Measurements from ENCODE around the gene FYN.

- TF ChIP-seq ZNF317 (CRISPR knock-in tag; IDR thresholded peaks at IDR 0.05): no peak
- no peak for TF ChIP-seq ZNF232 (CRISPR knock-in tag; IDR thresholded peaks at IDR 0.05; ENCODE audit: borderline replicate concordance)
- TF ChIP-seq ZFYVE20 (CRISPR knock-in tag; IDR thresholded peaks at IDR 0.05; ENCODE audit: borderline replicate concordance, low read depth): no peak
- no peak for TF ChIP-seq U2AF2 (IDR thresholded peaks at IDR 0.05; ENCODE audit: low read depth, low read length)
- TF ChIP-seq NFKB2 (CRISPR knock-in tag; IDR thresholded peaks at IDR 0.05; ENCODE audit: borderline replicate concordance): no peak
- TF ChIP-seq, protein P1, sequence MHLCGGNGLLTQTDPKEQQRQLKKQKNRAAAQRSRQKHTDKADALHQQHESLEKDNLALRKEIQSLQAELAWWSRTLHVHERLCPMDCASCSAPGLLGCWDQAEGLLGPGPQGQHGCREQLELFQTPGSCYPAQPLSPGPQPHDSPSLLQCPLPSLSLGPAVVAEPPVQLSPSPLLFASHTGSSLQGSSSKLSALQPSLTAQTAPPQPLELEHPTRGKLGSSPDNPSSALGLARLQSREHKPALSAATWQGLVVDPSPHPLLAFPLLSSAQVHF (CRISPR knock-in tag; IDR thresholded peaks at IDR 0.05): no peak
- TF ChIP-seq ZNF792 (CRISPR knock-in tag; IDR thresholded peaks at IDR 0.05): no peak
- no peak for TF ChIP-seq ZFX (CRISPR knock-in tag; IDR thresholded peaks at IDR 0.05; ENCODE audit: low read depth)
Measured at GRCh38 chr6:111700135-111700690, 173.0 kb downstream of the FYN start.

Measured in HepG2 (cell line).